Neural cell (in vitro differentiated cells): ENCODE data around the gene SPECC1.

Source experiments
- EZH2 ChIP-seq: fragments of 200-600, 300-800 bp; shearing (Covaris generic), sonication (generic); IDR thresholded peaks from 2 replicates; pipeline ENCODE4 v1.6.1; 2014; ENCODE audit warnings: antibody characterized with exemption, low read length, borderline replicate concordance, mild to moderate bottlenecking; ENCODE audit not compliant: insufficient read depth, poor library complexity, severe bottlenecking
- TF ChIP-seq, protein P1 (sequence below): fragments of 450-650 bp; IDR thresholded peaks from 2 replicates; pipeline ENCODE4 v1.5.1; 2014; ENCODE audit warnings: antibody characterized with exemption, mild to moderate bottlenecking, moderate library complexity; ENCODE audit not compliant: poor library complexity, severe bottlenecking

DNA sequence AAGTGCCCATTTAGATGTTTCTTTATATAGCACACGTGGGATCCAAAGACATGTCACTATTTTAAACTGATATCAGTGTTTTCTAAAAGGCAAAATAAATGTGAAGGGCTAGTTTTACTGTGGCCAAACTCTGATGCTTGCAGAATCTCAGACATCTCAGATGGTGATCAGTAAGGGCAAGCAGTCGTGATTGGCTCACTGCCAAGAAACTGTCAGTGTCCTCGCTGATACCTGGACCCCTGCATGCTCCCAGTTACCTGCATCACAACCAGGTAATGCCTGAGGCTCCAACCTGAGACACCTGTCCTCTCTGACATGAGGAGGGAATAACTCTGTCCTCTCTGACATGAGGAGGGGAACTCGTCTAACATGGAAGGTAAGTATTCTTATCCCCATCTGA, 114.0 kb downstream of the SPECC1 start:
- TF ChIP-seq, protein P1, sequence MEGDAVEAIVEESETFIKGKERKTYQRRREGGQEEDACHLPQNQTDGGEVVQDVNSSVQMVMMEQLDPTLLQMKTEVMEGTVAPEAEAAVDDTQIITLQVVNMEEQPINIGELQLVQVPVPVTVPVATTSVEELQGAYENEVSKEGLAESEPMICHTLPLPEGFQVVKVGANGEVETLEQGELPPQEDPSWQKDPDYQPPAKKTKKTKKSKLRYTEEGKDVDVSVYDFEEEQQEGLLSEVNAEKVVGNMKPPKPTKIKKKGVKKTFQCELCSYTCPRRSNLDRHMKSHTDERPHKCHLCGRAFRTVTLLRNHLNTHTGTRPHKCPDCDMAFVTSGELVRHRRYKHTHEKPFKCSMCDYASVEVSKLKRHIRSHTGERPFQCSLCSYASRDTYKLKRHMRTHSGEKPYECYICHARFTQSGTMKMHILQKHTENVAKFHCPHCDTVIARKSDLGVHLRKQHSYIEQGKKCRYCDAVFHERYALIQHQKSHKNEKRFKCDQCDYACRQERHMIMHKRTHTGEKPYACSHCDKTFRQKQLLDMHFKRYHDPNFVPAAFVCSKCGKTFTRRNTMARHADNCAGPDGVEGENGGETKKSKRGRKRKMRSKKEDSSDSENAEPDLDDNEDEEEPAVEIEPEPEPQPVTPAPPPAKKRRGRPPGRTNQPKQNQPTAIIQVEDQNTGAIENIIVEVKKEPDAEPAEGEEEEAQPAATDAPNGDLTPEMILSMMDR: no peak
- no peak for TF ChIP-seq EZH2
